ENCODE data around the gene CFAP161.

DNA sequence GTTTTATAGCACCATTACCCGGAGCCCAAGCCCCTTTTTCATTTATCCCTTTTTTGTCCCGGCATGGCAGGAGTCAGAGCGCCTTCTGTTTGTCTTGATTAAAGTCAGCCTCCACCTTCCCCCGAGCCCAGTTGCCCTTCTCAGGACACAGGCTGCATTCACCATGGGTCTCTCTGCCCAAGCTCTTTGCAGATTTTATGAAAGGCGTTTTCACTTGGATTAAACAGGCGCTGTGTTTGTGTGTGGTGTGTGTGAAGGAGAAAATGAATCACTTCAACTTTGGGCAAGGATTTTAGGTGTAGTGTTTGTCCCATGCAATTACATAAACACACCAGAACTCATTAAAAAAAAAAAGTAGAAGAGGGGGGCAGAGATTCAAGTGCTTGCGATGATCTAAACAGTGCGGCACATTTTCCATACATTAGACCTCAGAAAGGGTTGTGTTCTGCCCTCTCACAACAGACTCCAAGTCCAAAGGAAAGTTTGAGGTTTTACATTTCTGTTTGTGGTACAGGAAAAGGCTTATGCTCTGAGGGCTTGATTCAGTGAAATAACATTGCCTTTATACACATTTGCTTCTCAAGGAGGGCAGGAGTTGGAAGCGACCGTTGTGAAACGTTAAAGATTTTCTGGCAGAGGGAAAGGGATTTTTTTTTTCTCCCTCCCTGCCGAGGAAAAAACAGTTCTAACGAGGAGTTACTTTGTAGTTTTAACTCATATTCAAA lies 48.1 kb downstream of the CFAP161 start:
- TF ChIP-seq, protein P1, sequence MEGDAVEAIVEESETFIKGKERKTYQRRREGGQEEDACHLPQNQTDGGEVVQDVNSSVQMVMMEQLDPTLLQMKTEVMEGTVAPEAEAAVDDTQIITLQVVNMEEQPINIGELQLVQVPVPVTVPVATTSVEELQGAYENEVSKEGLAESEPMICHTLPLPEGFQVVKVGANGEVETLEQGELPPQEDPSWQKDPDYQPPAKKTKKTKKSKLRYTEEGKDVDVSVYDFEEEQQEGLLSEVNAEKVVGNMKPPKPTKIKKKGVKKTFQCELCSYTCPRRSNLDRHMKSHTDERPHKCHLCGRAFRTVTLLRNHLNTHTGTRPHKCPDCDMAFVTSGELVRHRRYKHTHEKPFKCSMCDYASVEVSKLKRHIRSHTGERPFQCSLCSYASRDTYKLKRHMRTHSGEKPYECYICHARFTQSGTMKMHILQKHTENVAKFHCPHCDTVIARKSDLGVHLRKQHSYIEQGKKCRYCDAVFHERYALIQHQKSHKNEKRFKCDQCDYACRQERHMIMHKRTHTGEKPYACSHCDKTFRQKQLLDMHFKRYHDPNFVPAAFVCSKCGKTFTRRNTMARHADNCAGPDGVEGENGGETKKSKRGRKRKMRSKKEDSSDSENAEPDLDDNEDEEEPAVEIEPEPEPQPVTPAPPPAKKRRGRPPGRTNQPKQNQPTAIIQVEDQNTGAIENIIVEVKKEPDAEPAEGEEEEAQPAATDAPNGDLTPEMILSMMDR (IDR thresholded peaks at IDR 0.05) = no peak
- TF ChIP-seq POLR2A (IDR thresholded peaks at IDR 0.05) = no peak
